Liver (tissue), 9 donors: ENCODE results near the gene SCARB1. TPM values are rescaled to one million over a fixed set of nuclear protein-coding genes. Genes with fewer than 3 reads are reported as not detected.

Experiments used
- DNase-seq: peaks from one replicate; pipeline ENCODE4 v3.0.0-alpha.2; 2017; ENCODE audit warnings: low spot score
- H3K27ac ChIP-seq, 2 donors: one replicate each; pipeline ENCODE4 v1.7.0; 2013; ENCODE audit warnings: inconsistent platforms in 2 of 2, low read length in 2 of 2, control low read depth in 1 of 2, low read depth in 1 of 2, mild to moderate bottlenecking in 1 of 2
- H3K27me3 ChIP-seq, 4 donors: one replicate each; pipeline versions ENCODE4 v1.6.1 to v1.7.0; 2013; ENCODE audit warnings: low read length in 3 of 4, inconsistent platforms in 1 of 4, mild to moderate bottlenecking in 1 of 4, moderate library complexity in 1 of 4; ENCODE audit not compliant: control insufficient read depth in 4 of 4, insufficient read depth in 4 of 4
- H3K36me3 ChIP-seq, 4 donors: one replicate each; pipeline versions ENCODE4 v1.6.1 to v1.7.0; 2013; ENCODE audit warnings: low read length in 3 of 4, mild to moderate bottlenecking in 3 of 4, low read depth in 1 of 4, moderate library complexity in 1 of 4; ENCODE audit not compliant: control insufficient read depth in 4 of 4, insufficient read depth in 3 of 4
- H3K4me1 ChIP-seq, 4 donors: one replicate each; pipeline versions ENCODE4 v1.6.1 to v1.7.0; 2013; ENCODE audit warnings: low read length in 3 of 4, mild to moderate bottlenecking in 3 of 4, moderate library complexity in 1 of 4; ENCODE audit not compliant: control insufficient read depth in 4 of 4, insufficient read depth in 4 of 4
- H3K4me3 ChIP-seq, 3 donors: one replicate each; pipeline versions ENCODE4 v1.6.1 to v1.7.0; 2013; ENCODE audit warnings: low read length in 3 of 3, control low read depth in 1 of 3, low read depth in 1 of 3, mild to moderate bottlenecking in 1 of 3
- H3K9ac ChIP-seq, 2 donors: one replicate each; pipeline ENCODE4 v1.7.0; 2013; ENCODE audit warnings: low read length in 2 of 2, mild to moderate bottlenecking in 2 of 2, moderate library complexity in 2 of 2, control low read depth in 1 of 2, low read depth in 1 of 2
- H3K9me3 ChIP-seq, 4 donors: one replicate each; pipeline versions ENCODE4 v1.6.1 to v1.7.0; 2013; ENCODE audit warnings: low read length in 3 of 4; ENCODE audit not compliant: control insufficient read depth in 4 of 4
- FOXA1 ChIP-seq: IDR thresholded peaks from 2 replicates; pipeline ENCODE4 v1.6.1; 2016; ENCODE audit warnings: antibody characterized with exemption
- GABPA ChIP-seq, 2 donors: IDR thresholded peaks in 1 of 2; conservative IDR thresholded peaks in 1 of 2; 2 replicates each; pipeline ENCODE4 v1.6.1; 2016; ENCODE audit warnings: antibody characterized with exemption in 2 of 2, mild to moderate bottlenecking in 1 of 2, moderate library complexity in 1 of 2
- HNF4A ChIP-seq, 2 donors: conservative IDR thresholded peaks; 2 replicates each; pipeline ENCODE4 v1.6.1; 2016; ENCODE audit warnings: antibody characterized with exemption in 2 of 2, mild to moderate bottlenecking in 2 of 2
- HNF4G ChIP-seq: IDR thresholded peaks from 2 replicates; pipeline ENCODE4 v1.6.1; 2016; ENCODE audit warnings: antibody characterized with exemption
- JUND ChIP-seq, 2 donors: IDR thresholded peaks; 2 replicates each; pipeline ENCODE4 v1.6.1; 2016; ENCODE audit warnings: antibody characterized with exemption in 2 of 2
- RAD21 ChIP-seq, 2 donors: IDR thresholded peaks; 2 replicates each; pipeline ENCODE4 v1.6.1; 2016; ENCODE audit warnings: antibody characterized with exemption in 2 of 2, mild to moderate bottlenecking in 2 of 2
- RXRA ChIP-seq, 2 donors: IDR thresholded peaks; 2 replicates each; pipeline ENCODE4 v1.6.1; 2017 to 2018; ENCODE audit warnings: antibody characterized with exemption in 2 of 2, mild to moderate bottlenecking in 1 of 2
- SP1 ChIP-seq: IDR thresholded peaks from 2 replicates; pipeline ENCODE4 v1.6.1; 2018; ENCODE audit warnings: antibody characterized with exemption, mild to moderate bottlenecking
- TAF1 ChIP-seq: conservative IDR thresholded peaks from 2 replicates; pipeline ENCODE4 v1.6.1; 2016; ENCODE audit warnings: antibody characterized with exemption, mild to moderate bottlenecking
- YY1 ChIP-seq: IDR thresholded peaks from 2 replicates; pipeline ENCODE4 v1.6.1; 2016; ENCODE audit warnings: antibody characterized with exemption, mild to moderate bottlenecking
- WGBS: extraction: QIAGEN DNeasy Blood & Tissue Kit; methylation state at CpG from one replicate; pipeline ENCODE4 v1.1.7; 2013; 5-methylcytosine and 5-hydroxymethylcytosine counted together
- polyA plus RNA-seq, 2 donors: library from polyadenylated mRNA; stranded (reverse) in 1 of 2; unstranded in 1 of 2; fragments of 200-250 nt in 1 of 2; fragments of >200 nt in 1 of 2; fragmentation: Nextera tagmentation in 1 of 2; extraction: Ambion mirVana in 1 of 2; gene quantifications; one replicate each; pipeline versions ENCODE4 v1.2.1 to v1.2.3, GENCODE V29; 2013 to 2015
- total RNA-seq, 2 donors: library from RNA; depleted of rRNA; stranded (reverse); fragments of >200 nt; gene quantifications; one replicate each; pipeline ENCODE4 v1.2.3, GENCODE V29; 2014
- TF ChIP-seq, protein P1 (sequence below): IDR thresholded peaks from 2 replicates; pipeline ENCODE4 v1.6.1; 2016; ENCODE audit warnings: antibody characterized with exemption, mild to moderate bottlenecking
- TF ChIP-seq, protein P2 (sequence below): IDR thresholded peaks from 2 replicates; pipeline ENCODE4 v1.6.1; 2016; ENCODE audit warnings: antibody characterized with exemption
- TF ChIP-seq, protein P3 (sequence below): IDR thresholded peaks from 2 replicates; pipeline ENCODE4 v1.6.1; 2016; ENCODE audit warnings: antibody characterized with exemption
- TF ChIP-seq, protein P4 (sequence below): fragments of 150-350 bp; IDR thresholded peaks from 2 replicates; pipeline ENCODE4 v1.5.1; 2017; ENCODE audit warnings: improper control_type of control experiment, low read depth, low read length; ENCODE audit not compliant: missing input control
- donor health status: healthy.
- donor health status: healthy.
- donor health status: healthy.
- donor health status: healthy.
- donor health status: healthy.

The SCARB1 gene
- total and polyA plus RNA-seq, 4 donors = 85.3 to 289 (median 141) TPM

DNA sequence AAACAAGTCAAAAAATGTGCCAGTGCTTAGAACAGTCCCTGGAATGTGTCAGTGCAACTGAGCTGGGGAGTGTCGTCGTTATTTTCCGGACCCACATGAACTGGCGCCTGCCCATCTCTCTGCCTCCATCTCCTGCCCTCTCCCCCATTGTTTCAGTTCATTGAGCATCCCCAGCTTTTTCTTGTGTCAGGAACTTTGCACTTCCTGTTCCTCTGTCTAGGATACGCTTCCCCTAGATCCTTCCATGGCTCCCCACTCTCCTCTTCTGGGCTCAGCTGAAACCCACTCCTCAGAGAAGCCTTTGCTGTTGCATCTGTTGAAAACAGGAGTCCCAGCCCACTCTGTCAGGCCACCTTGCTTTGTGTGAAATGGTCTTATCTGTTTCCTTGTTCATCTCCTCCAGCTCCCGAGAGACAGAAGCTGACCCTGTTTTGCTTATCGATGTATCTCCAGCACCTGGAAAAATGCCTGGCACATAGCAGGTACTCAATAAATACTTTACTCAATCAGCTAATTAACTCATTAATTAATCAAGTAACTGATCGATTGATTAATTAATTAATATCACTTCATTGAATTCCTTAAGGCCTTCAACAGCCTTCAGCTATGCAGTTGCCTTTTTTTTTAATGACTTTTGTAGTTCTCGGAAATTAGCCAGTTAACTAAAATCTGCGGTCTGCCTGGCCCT, 2.7 kb upstream of the SCARB1 start:
- no peaks in the 10 kb centered on the region for H3K9me3 ChIP-seq
- WGBS = 83% methylated on average over 10 of the region's 10 CpGs
- no peak for DNase-seq
- H3K36me3 ChIP-seq = peaks cover 0 to 2% (median 0%) of the 10 kb centered on the region in 4 donors
- no peaks in the 10 kb centered on the region for H3K27me3 ChIP-seq
- TF ChIP-seq HNF4A (conservative IDR thresholded peaks at IDR 0.05) (no peak), GABPA (IDR thresholded peaks at IDR 0.05 in 1 of 2, conservative IDR thresholded peaks at IDR 0.05 in 1 of 2) (no peak), RAD21 (IDR thresholded peaks at IDR 0.05) (no peak), HNF4G (no peak)
- TF ChIP-seq, protein P1, sequence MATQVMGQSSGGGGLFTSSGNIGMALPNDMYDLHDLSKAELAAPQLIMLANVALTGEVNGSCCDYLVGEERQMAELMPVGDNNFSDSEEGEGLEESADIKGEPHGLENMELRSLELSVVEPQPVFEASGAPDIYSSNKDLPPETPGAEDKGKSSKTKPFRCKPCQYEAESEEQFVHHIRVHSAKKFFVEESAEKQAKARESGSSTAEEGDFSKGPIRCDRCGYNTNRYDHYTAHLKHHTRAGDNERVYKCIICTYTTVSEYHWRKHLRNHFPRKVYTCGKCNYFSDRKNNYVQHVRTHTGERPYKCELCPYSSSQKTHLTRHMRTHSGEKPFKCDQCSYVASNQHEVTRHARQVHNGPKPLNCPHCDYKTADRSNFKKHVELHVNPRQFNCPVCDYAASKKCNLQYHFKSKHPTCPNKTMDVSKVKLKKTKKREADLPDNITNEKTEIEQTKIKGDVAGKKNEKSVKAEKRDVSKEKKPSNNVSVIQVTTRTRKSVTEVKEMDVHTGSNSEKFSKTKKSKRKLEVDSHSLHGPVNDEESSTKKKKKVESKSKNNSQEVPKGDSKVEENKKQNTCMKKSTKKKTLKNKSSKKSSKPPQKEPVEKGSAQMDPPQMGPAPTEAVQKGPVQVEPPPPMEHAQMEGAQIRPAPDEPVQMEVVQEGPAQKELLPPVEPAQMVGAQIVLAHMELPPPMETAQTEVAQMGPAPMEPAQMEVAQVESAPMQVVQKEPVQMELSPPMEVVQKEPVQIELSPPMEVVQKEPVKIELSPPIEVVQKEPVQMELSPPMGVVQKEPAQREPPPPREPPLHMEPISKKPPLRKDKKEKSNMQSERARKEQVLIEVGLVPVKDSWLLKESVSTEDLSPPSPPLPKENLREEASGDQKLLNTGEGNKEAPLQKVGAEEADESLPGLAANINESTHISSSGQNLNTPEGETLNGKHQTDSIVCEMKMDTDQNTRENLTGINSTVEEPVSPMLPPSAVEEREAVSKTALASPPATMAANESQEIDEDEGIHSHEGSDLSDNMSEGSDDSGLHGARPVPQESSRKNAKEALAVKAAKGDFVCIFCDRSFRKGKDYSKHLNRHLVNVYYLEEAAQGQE = no peak
- TF ChIP-seq, protein P2, sequence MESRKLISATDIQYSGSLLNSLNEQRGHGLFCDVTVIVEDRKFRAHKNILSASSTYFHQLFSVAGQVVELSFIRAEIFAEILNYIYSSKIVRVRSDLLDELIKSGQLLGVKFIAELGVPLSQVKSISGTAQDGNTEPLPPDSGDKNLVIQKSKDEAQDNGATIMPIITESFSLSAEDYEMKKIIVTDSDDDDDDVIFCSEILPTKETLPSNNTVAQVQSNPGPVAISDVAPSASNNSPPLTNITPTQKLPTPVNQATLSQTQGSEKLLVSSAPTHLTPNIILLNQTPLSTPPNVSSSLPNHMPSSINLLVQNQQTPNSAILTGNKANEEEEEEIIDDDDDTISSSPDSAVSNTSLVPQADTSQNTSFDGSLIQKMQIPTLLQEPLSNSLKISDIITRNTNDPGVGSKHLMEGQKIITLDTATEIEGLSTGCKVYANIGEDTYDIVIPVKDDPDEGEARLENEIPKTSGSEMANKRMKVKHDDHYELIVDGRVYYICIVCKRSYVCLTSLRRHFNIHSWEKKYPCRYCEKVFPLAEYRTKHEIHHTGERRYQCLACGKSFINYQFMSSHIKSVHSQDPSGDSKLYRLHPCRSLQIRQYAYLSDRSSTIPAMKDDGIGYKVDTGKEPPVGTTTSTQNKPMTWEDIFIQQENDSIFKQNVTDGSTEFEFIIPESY = no peak
- no peak overlapping the region for H3K4me3 ChIP-seq
- peaks cover 4 to 37% (median 30%) of the 10 kb centered on the region in 4 donors for H3K4me1 ChIP-seq
- H3K27ac ChIP-seq = peak overlapping the region; percentile 63 to 65
- no peak overlapping the region for H3K9ac ChIP-seq

DNA sequence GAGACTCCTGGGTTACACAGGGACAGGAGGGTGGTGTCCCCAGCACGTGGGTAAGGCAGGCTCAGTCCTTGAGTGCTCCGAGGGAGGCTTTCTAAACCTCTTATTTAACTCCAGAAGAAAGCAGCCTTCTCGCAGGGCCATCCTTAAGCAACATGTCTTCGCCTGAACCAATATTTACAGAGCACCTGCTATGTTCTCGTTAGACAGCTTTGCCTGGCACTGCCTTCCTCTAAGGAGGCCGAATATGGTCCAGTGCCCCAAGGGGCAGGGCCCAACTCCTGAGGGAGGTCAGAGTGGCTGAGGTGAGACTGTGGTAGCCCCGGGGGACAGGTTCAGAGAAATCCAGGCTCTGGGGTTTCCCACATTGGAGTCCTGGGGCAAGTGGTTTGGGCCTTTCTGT, 2.1 kb upstream of the SCARB1 start:
- H3K4me3 ChIP-seq = no peak overlapping the region
- H3K36me3 ChIP-seq = peaks cover 0 to 3% (median 0%) of the 10 kb centered on the region in 4 donors
- no peak for DNase-seq
- H3K4me1 ChIP-seq = peaks cover 4 to 37% (median 28%) of the 10 kb centered on the region in 4 donors
- H3K9me3 ChIP-seq = no peaks in the 10 kb centered on the region
- WGBS = 87% methylated on average over 7 of the region's 7 CpGs
- no peak overlapping the region for H3K27ac ChIP-seq
- no peaks in the 10 kb centered on the region for H3K27me3 ChIP-seq
- H3K9ac ChIP-seq = no peak overlapping the region
- TF ChIP-seq YY1 (no peak), FOXA1 (no peak), TAF1 (no peak), RXRA (IDR thresholded peaks at IDR 0.05) (no peak), SP1 (no peak), JUND (IDR thresholded peaks at IDR 0.05) (no peak), HNF4G (no peak)
- TF ChIP-seq, protein P3, sequence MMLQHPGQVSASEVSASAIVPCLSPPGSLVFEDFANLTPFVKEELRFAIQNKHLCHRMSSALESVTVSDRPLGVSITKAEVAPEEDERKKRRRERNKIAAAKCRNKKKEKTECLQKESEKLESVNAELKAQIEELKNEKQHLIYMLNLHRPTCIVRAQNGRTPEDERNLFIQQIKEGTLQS = no peak
- TF ChIP-seq, protein P4, sequence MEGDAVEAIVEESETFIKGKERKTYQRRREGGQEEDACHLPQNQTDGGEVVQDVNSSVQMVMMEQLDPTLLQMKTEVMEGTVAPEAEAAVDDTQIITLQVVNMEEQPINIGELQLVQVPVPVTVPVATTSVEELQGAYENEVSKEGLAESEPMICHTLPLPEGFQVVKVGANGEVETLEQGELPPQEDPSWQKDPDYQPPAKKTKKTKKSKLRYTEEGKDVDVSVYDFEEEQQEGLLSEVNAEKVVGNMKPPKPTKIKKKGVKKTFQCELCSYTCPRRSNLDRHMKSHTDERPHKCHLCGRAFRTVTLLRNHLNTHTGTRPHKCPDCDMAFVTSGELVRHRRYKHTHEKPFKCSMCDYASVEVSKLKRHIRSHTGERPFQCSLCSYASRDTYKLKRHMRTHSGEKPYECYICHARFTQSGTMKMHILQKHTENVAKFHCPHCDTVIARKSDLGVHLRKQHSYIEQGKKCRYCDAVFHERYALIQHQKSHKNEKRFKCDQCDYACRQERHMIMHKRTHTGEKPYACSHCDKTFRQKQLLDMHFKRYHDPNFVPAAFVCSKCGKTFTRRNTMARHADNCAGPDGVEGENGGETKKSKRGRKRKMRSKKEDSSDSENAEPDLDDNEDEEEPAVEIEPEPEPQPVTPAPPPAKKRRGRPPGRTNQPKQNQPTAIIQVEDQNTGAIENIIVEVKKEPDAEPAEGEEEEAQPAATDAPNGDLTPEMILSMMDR = no peak
- TF ChIP-seq, protein P2 = no peak
